Measurements from ENCODE around the gene ORC3. TPM values are rescaled to one million over a fixed set of nuclear protein-coding genes. Genes with fewer than 3 reads are reported as not detected.

ORC3 gene
- total and polyA plus RNA-seq, 2 donors (not counting 3 experiments of a cell fraction or from before 2014, with no cell fraction given) = 9.2 to 17.9 TPM

GRCh38 chr6:87653074-87653962 lies 63.4 kb downstream of the ORC3 start:
- Histone ChIP-seq H3K9ac (replicated peaks; ENCODE audit: extremely low read depth, insufficient read depth, low read length) (no peak overlapping the region), H3K9me3 (replicated peaks; ENCODE audit: control insufficient read depth, insufficient read depth, low read length) (no peaks in the 10 kb centered on the region), H3K79me2 (ENCODE audit: control insufficient read depth, insufficient read depth, low read length) (no peaks in the 10 kb centered on the region), H2AFZ (ENCODE audit: low read depth, low read length) (no peak overlapping the region), H4K20me1 (replicated peaks; ENCODE audit: control insufficient read depth, extremely low read depth, insufficient read depth, low read length) (no peaks in the 10 kb centered on the region), H3K27me3 (ENCODE audit: control insufficient read depth in 2 of 2, insufficient read depth in 2 of 2, low read length in 2 of 2) (no peaks in the 10 kb centered on the region), H3K4me1 (ENCODE audit: control insufficient read depth, extremely low read depth, insufficient read depth, low read length) (peaks cover 6% of the 10 kb centered on the region), H3K27ac (ENCODE audit: insufficient read depth, low read depth, low read length) (no peak overlapping the region), H3K4me2 (ENCODE audit: insufficient read depth, low read length) (no peak overlapping the region), H3K4me3 (replicated peaks in 1 of 3; ENCODE audit: insufficient read depth in 1 of 3, low read depth in 1 of 3, low read length in 3 of 3) (no peak overlapping the region), H3K9me1 (replicated peaks; ENCODE audit: control insufficient read depth, extremely low read depth, insufficient read depth, low read length) (no peaks in the 10 kb centered on the region), H3K36me3 (ENCODE audit: control insufficient read depth in 2 of 2, extremely low read depth in 1 of 2, insufficient read depth in 2 of 2, low read length in 2 of 2) (no peaks in the 10 kb centered on the region)
- POLR2A ChIA-PET = interaction anchor here (0.6 kb wide), 1 partner anchor 47 kb away, joined by 5 read pairs; no protein-coding TSS in a partner anchor
- CTCF ChIA-PET = no interaction called here
- dilution Hi-C loops (cut with MboI; ENCODE audit: extremely low pct_ligation_motif_present, low sequenced_read_pairs) (no loop called here), intact Hi-C loops (cut with micrococcal nuclease) (no loop called here)
- TF ChIP-seq EZH2 (IDR thresholded peaks at IDR 0.05; ENCODE audit: borderline replicate concordance, low read depth, low read length, severe bottlenecking) (no peak), POLR2A (IDR thresholded peaks at IDR 0.05; ENCODE audit: low read depth, low read length) (no peak), MYC (IDR thresholded peaks at IDR 0.05; ENCODE audit: low read depth, low read length) (no peak), MAX (IDR thresholded peaks at IDR 0.05; ENCODE audit: insufficient read depth, insufficient read length) (no peak)
- FAIRE-seq (no peak), DNase-seq (ENCODE audit: low read depth, low spot score) (no peak)
- BruUV-seq (replicated peaks) = no TSS peak

- Histone ChIP-seq H2AFZ (ENCODE audit: low read depth, low read length) (no peak overlapping the region), H3K4me1 (ENCODE audit: control insufficient read depth, extremely low read depth, insufficient read depth, low read length) (peaks cover 6% of the 10 kb centered on the region), H3K9me1 (replicated peaks; ENCODE audit: control insufficient read depth, extremely low read depth, insufficient read depth, low read length) (no peaks in the 10 kb centered on the region), H3K79me2 (ENCODE audit: control insufficient read depth, insufficient read depth, low read length) (no peaks in the 10 kb centered on the region), H3K27me3 (ENCODE audit: control insufficient read depth in 2 of 2, insufficient read depth in 2 of 2, low read length in 2 of 2) (no peaks in the 10 kb centered on the region), H3K4me3 (replicated peaks in 1 of 3; ENCODE audit: insufficient read depth in 1 of 3, low read depth in 1 of 3, low read length in 3 of 3) (no peak overlapping the region), H3K9ac (replicated peaks; ENCODE audit: extremely low read depth, insufficient read depth, low read length) (no peak overlapping the region), H3K36me3 (ENCODE audit: control insufficient read depth in 2 of 2, extremely low read depth in 1 of 2, insufficient read depth in 2 of 2, low read length in 2 of 2) (no peaks in the 10 kb centered on the region), H3K27ac (ENCODE audit: insufficient read depth, low read depth, low read length) (no peak overlapping the region), H3K9me3 (replicated peaks; ENCODE audit: control insufficient read depth, insufficient read depth, low read length) (no peaks in the 10 kb centered on the region), H3K4me2 (ENCODE audit: insufficient read depth, low read length) (no peak overlapping the region), H4K20me1 (replicated peaks; ENCODE audit: control insufficient read depth, extremely low read depth, insufficient read depth, low read length) (no peaks in the 10 kb centered on the region)
- no peak for DNase-seq (ENCODE audit: low read depth, low spot score)
- TF ChIP-seq MAX (IDR thresholded peaks at IDR 0.05; ENCODE audit: insufficient read depth, insufficient read length) = no peak
- TF ChIP-seq EZH2 (IDR thresholded peaks at IDR 0.05; ENCODE audit: borderline replicate concordance, low read depth, low read length, severe bottlenecking) = no peak
- TF ChIP-seq CTCF (IDR thresholded peaks at IDR 0.05; ENCODE audit: extremely low read depth in 1 of 2, insufficient read depth in 1 of 2, low read depth in 1 of 2, low read length in 2 of 2) = no peak
- TF ChIP-seq POLR2AphosphoS5 (IDR thresholded peaks at IDR 0.05; ENCODE audit: insufficient read depth, low read depth, low read length) = no peak
- TF ChIP-seq GATA2 (IDR thresholded peaks at IDR 0.05; ENCODE audit: insufficient read depth, insufficient read length, low read depth, low read length) = no peak
- TF ChIP-seq FOS (IDR thresholded peaks at IDR 0.05; ENCODE audit: borderline replicate concordance, insufficient read depth, low read length) = no peak
- TF ChIP-seq MYC (IDR thresholded peaks at IDR 0.05; ENCODE audit: low read depth, low read length) = no peak
- TF ChIP-seq JUN (IDR thresholded peaks at IDR 0.05; ENCODE audit: borderline replicate concordance, insufficient read depth, insufficient read length, low read depth) = no peak
- no peak for TF ChIP-seq POLR2A (IDR thresholded peaks at IDR 0.05; ENCODE audit: low read depth, low read length)
- ChIA-PET CTCF (no interaction called here), POLR2A (no interaction called here)
- dilution Hi-C loops (cut with MboI; ENCODE audit: extremely low pct_ligation_motif_present, low sequenced_read_pairs) = no loop called here
- BruUV-seq (replicated peaks) = no TSS peak
- intact Hi-C loops (cut with micrococcal nuclease) = no loop called here
- FAIRE-seq = no peak
Observed at GRCh38 chr6:87654122-87654521, 64.2 kb downstream of the ORC3 start.
